Endothelial cell of umbilical vein (primary cell): ENCODE data around the gene C4orf54. TPM values are rescaled to one million over a fixed set of nuclear protein-coding genes. Genes with fewer than 3 reads are reported as not detected.

Experiments used
- BruUV-seq: library from RNA; stranded (reverse); fragments of 400-500 nt; replicated peaks from 2 replicates; lab custom pipeline; 2021; lab: Mats Ljungman, UMichigan
- CTCF ChIA-PET: fragments of 300-600, 350-600 bp; sonication (Branson Sonifier 250); formaldehyde crosslinking; loops from one replicate; lab custom pipeline; 2021; ENCODE audit warnings: antibody characterized with exemption, inconsistent platforms; lab: Charles Lee
- POLR2A ChIA-PET: fragments of 300-600, 350-600 bp; sonication (Branson Sonifier 250); formaldehyde crosslinking; loops from one replicate; lab custom pipeline; 2021; ENCODE audit warnings: antibody characterized with exemption, inconsistent platforms; lab: Charles Lee
- DNase-seq: peaks from one replicate; pipeline ENCODE4 v3.0.0-alpha.2; 2011; ENCODE audit warnings: low read depth, low spot score
- FAIRE-seq: peaks from 2 replicates; lab custom pipeline; 2011; peaks lifted over from hg19 to GRCh38; lab: Jason Lieb, UNC
- H2AFZ ChIP-seq: 2 replicates; pipeline ENCODE4 v1.6.0; 2012; ENCODE audit warnings: low read depth, low read length, control low read depth, inconsistent platforms
- H3K27ac ChIP-seq: 2 replicates; pipeline ENCODE4 v1.5.1; 2011; ENCODE audit warnings: low read depth, mild to moderate bottlenecking, control low read depth, low read length, moderate library complexity; ENCODE audit not compliant: insufficient read depth
- H3K27me3 ChIP-seq, 2 experiments: 2 replicates each; pipeline versions ENCODE4 v1.6.0 to v1.6.1; 2011; ENCODE audit warnings: low read length in 2 of 2, mixed read lengths in 1 of 2; ENCODE audit not compliant: control insufficient read depth in 2 of 2, insufficient read depth in 2 of 2
- H3K36me3 ChIP-seq, 2 experiments: 2 replicates in 1 of 2; 3 replicates in 1 of 2; pipeline ENCODE4 v1.5.1; 2011; ENCODE audit warnings: low read length in 2 of 2, mild to moderate bottlenecking in 1 of 2, moderate library complexity in 1 of 2; ENCODE audit not compliant: control insufficient read depth in 2 of 2, insufficient read depth in 2 of 2; ENCODE audit errors: extremely low read depth in 1 of 2
- H3K4me1 ChIP-seq: 3 replicates; pipeline ENCODE4 v1.5.1; 2011; ENCODE audit warnings: mild to moderate bottlenecking, low read length; ENCODE audit not compliant: control insufficient read depth, insufficient read depth; ENCODE audit errors: extremely low read depth
- H3K4me2 ChIP-seq: 2 replicates; pipeline ENCODE4 v1.6.1; 2011; ENCODE audit warnings: low read length, control low read depth, mixed read lengths; ENCODE audit not compliant: insufficient read depth
- H3K4me3 ChIP-seq, 3 experiments: fragments of 200-600 bp in 1 of 3; sonication (generic), shearing (Covaris generic) in 1 of 3; replicated peaks in 1 of 3; 2 replicates each; pipeline ENCODE4 v1.5.1; 2011 to 2016; ENCODE audit warnings: control low read depth in 3 of 3, low read length in 3 of 3, mild to moderate bottlenecking in 2 of 3, inconsistent platforms in 1 of 3, low read depth in 1 of 3, moderate library complexity in 1 of 3; ENCODE audit not compliant: insufficient read depth in 1 of 3
- H3K79me2 ChIP-seq: 2 replicates; pipeline ENCODE4 v1.6.0; 2012; ENCODE audit warnings: low read length, inconsistent platforms; ENCODE audit not compliant: control insufficient read depth, insufficient read depth
- H3K9ac ChIP-seq: replicated peaks from 2 replicates; pipeline ENCODE3; 2011; ENCODE audit warnings: low read length, control low read depth; ENCODE audit not compliant: insufficient read depth; ENCODE audit errors: extremely low read depth
- H3K9me1 ChIP-seq: replicated peaks from 3 replicates; pipeline ENCODE4 v1.6.0; 2011; ENCODE audit warnings: mild to moderate bottlenecking, low read length; ENCODE audit not compliant: control insufficient read depth, insufficient read depth; ENCODE audit errors: extremely low read depth
- H3K9me3 ChIP-seq: replicated peaks from 2 replicates; pipeline ENCODE4 v1.5.1; 2012; ENCODE audit warnings: low read length, inconsistent platforms; ENCODE audit not compliant: control insufficient read depth, insufficient read depth
- H4K20me1 ChIP-seq: replicated peaks from 2 replicates; pipeline ENCODE3; 2011; ENCODE audit warnings: mild to moderate bottlenecking, low read length; ENCODE audit not compliant: control insufficient read depth, insufficient read depth; ENCODE audit errors: extremely low read depth
- EZH2 ChIP-seq: IDR thresholded peaks from 2 replicates; pipeline ENCODE4 v1.6.1; 2012; ENCODE audit warnings: borderline replicate concordance, low read depth, mild to moderate bottlenecking, moderate library complexity, low read length, inconsistent platforms; ENCODE audit not compliant: severe bottlenecking
- FOS ChIP-seq: IDR thresholded peaks from 2 replicates; pipeline ENCODE4 v1.6.1; 2011; ENCODE audit warnings: mild to moderate bottlenecking, low read length, moderate library complexity, borderline replicate concordance; ENCODE audit not compliant: insufficient read depth
- GATA2 ChIP-seq: IDR thresholded peaks from 2 replicates; pipeline ENCODE4 v1.7.0; 2011; ENCODE audit warnings: low read depth, mild to moderate bottlenecking, moderate library complexity, mixed read lengths, low read length; ENCODE audit not compliant: insufficient read length, insufficient read depth
- JUN ChIP-seq: IDR thresholded peaks from 2 replicates; pipeline ENCODE4 v1.6.1; 2011; ENCODE audit warnings: borderline replicate concordance, low read depth; ENCODE audit not compliant: insufficient read length, insufficient read depth
- MYC ChIP-seq: IDR thresholded peaks from one replicate; pipeline ENCODE4 v1.6.1; 2011; ENCODE audit warnings: mild to moderate bottlenecking, low read depth, low read length
- POLR2A ChIP-seq: IDR thresholded peaks from 2 replicates; pipeline ENCODE4 v1.6.1; 2012; ENCODE audit warnings: low read depth, mild to moderate bottlenecking, control low read depth, low read length
- POLR2AphosphoS5 ChIP-seq: IDR thresholded peaks from 2 replicates; pipeline ENCODE4 v1.6.1; 2012; ENCODE audit warnings: low read depth, mild to moderate bottlenecking, control low read depth, low read length, moderate library complexity; ENCODE audit not compliant: insufficient read depth
- dilution Hi-C: fragments of 300-500 bp; cut with MboI; formaldehyde crosslinking; loops from one replicate; pipeline ENCODE4 v1.15.0; 2019; ENCODE audit warnings: low sequenced_read_pairs; ENCODE audit not compliant: extremely low pct_ligation_motif_present
- intact Hi-C: fragments of 100-400 bp; cut with micrococcal nuclease; formaldehyde crosslinking; loops from one replicate; pipeline ENCODE4 v1.10.0; 2022
- polyA plus RNA-seq, 4 experiments: library from polyadenylated mRNA; depleted of rRNA in 3 of 4; stranded (reverse) in 3 of 4; unstranded in 1 of 4; fragments of >200 nt; gene quantifications; 2 replicates each; pipeline versions ENCODE4 v1.2.1 to v1.2.3, GENCODE V29; 2011 to 2012; ENCODE audit warnings: missing spikeins in 1 of 4
- total RNA-seq: library from RNA; stranded (reverse); gene quantifications from 2 replicates; pipeline ENCODE4 v1.2.3, GENCODE V29; 2021
- TF ChIP-seq, protein P1 (sequence below): IDR thresholded peaks from 2 replicates; pipeline ENCODE4 v1.6.1; 2011; ENCODE audit not compliant: insufficient read depth, insufficient read length
- TF ChIP-seq, protein P2 (sequence below), 2 donors: IDR thresholded peaks; 1 replicate in 1 of 2; 2 replicates in 1 of 2; pipeline ENCODE4 v1.5.1; 2011; ENCODE audit warnings: low read length in 2 of 2, mild to moderate bottlenecking in 2 of 2, moderate library complexity in 2 of 2, control low read depth in 1 of 2, inconsistent platforms in 1 of 2, low read depth in 1 of 2; ENCODE audit not compliant: insufficient read depth in 1 of 2; ENCODE audit errors: extremely low read depth in 1 of 2

Gene C4orf54
- total and polyA plus RNA-seq, 2 donors (not counting 3 experiments of a cell fraction or from before 2014, with no cell fraction given), result not detected

DNA sequence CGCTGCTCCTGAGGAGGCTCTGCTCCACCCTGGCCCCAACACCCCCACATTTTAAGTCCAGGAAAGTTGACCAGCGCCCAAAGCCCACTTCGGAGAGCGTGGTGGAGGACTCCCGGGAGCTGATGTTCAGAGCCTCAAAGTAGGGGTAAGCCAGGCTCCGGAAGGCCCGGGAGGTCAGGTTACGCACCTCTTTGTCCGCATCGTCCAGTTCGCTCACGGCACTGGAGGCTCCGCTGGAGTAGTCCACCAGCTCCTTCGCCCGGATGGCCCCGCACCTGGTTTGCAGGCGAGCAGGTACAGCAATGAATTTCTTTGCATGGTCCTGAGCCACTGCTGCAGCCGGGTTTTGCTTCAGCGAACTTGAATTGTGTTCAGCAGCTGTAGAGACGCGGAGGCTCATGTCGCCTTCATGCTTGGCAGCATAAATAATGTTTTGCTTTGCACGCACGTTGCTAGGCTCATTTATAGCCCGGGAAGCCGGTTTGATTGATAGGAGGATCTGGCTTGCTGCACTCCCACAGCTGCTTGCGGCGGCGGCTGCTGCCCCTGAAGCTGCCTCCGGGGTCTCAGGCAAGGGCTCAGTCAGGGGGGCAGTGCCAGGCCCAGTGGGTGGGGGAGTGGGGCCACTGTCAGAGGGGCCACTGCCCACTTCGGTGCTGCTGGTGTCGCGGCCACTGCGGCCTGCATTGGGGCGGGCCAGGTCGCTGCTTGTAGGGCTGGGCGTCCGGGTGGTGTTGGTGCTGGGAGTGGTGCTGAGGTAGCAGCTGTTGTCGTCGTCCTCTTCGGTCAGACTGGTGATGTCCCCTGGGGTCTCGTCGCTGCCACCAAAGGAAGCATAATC lies 4.8 kb downstream of the C4orf54 start:
- H3K79me2 ChIP-seq, result no peaks in the 10 kb centered on the region
- no peak overlapping the region for H2AFZ ChIP-seq
- no peaks in the 10 kb centered on the region for H3K36me3 ChIP-seq
- no peak overlapping the region for H3K4me2 ChIP-seq
- TF ChIP-seq FOS (no peak), JUN (no peak), GATA2 (no peak), MYC (no peak)
- H3K27me3 ChIP-seq, result no peaks in the 10 kb centered on the region
- no peaks in the 10 kb centered on the region for H3K4me1 ChIP-seq
- H3K27ac ChIP-seq, result no peak overlapping the region
- intact Hi-C loops, result no loop called here
- no peak for DNase-seq
- no peak overlapping the region for H3K9ac ChIP-seq
- H3K9me1 ChIP-seq, result no peaks in the 10 kb centered on the region
- ChIA-PET POLR2A (no interaction called here), CTCF (no interaction called here)
- dilution Hi-C loops, result no loop called here
- no peak overlapping the region for H3K4me3 ChIP-seq
- no peak for FAIRE-seq
- no peaks in the 10 kb centered on the region for H3K9me3 ChIP-seq
- H4K20me1 ChIP-seq, result no peaks in the 10 kb centered on the region
- BruUV-seq, result no TSS peak

DNA sequence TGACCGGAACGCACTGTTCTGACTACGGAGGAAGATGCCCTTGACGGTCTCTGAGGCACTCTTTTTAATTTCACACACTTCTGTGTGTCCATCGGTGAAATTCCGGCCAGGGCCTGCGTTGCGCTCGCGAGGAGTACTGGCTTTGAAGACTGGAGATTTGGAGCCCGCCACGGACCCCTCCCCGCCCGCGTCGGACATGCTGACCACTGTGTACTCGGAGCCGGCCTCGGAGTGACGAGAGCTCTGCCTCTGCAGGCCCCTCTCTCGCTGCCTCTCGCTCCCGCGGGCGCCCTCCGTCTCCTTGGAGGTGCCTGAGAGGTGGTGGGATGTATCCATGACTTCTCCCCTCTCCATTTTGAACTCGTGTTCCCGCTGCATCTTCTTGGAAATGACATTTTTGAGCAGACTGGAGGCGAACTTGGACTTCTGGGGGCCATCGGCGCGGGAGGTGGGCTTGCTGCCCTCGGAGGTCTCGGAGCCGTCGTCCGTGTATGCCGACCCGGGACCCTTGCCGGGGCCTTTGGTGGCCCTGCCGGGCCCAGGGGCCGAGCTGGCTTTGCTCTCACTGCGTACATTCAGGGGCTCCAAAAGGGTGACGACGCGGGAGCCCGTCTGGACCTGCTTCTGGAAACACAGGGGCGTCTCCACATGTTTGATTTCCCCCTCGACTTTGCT lies 5.7 kb downstream of the C4orf54 start:
- intact Hi-C loops, result no loop called here
- Histone ChIP-seq H2AFZ (no peak overlapping the region), H3K27ac (no peak overlapping the region), H3K4me3 (no peak overlapping the region), H3K9me1 (no peaks in the 10 kb centered on the region), H3K9me3 (no peaks in the 10 kb centered on the region), H4K20me1 (no peaks in the 10 kb centered on the region), H3K36me3 (no peaks in the 10 kb centered on the region), H3K27me3 (no peaks in the 10 kb centered on the region), H3K9ac (no peak overlapping the region), H3K4me2 (no peak overlapping the region), H3K79me2 (no peaks in the 10 kb centered on the region), H3K4me1 (no peaks in the 10 kb centered on the region)
- TF ChIP-seq GATA2 (no peak), POLR2AphosphoS5 (no peak), FOS (no peak), POLR2A (no peak), JUN (no peak), EZH2 (no peak)
- TF ChIP-seq, protein P1, sequence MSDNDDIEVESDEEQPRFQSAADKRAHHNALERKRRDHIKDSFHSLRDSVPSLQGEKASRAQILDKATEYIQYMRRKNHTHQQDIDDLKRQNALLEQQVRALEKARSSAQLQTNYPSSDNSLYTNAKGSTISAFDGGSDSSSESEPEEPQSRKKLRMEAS, result no peak
- TF ChIP-seq, protein P2, sequence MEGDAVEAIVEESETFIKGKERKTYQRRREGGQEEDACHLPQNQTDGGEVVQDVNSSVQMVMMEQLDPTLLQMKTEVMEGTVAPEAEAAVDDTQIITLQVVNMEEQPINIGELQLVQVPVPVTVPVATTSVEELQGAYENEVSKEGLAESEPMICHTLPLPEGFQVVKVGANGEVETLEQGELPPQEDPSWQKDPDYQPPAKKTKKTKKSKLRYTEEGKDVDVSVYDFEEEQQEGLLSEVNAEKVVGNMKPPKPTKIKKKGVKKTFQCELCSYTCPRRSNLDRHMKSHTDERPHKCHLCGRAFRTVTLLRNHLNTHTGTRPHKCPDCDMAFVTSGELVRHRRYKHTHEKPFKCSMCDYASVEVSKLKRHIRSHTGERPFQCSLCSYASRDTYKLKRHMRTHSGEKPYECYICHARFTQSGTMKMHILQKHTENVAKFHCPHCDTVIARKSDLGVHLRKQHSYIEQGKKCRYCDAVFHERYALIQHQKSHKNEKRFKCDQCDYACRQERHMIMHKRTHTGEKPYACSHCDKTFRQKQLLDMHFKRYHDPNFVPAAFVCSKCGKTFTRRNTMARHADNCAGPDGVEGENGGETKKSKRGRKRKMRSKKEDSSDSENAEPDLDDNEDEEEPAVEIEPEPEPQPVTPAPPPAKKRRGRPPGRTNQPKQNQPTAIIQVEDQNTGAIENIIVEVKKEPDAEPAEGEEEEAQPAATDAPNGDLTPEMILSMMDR (IDR thresholded peaks at IDR 0.05; ENCODE audit: extremely low read depth in 1 of 2, insufficient read depth in 1 of 2, low read depth in 1 of 2, low read length in 2 of 2), result no peak
- dilution Hi-C loops, result no loop called here
- FAIRE-seq (no peak), DNase-seq (no peak)
- no TSS peak for BruUV-seq
- CTCF ChIA-PET, result no interaction called here
- POLR2A ChIA-PET, result no interaction called here
